HepG2 (cell line): Measurements from ENCODE around the gene ATG7. TPM values are rescaled to one million over a fixed set of nuclear protein-coding genes. Genes with fewer than 3 reads are reported as not detected.
"Not testable (repeated sequence)": the region's sequence is repeated elsewhere in the genome, so short reads cannot be mapped to it uniquely, and the experiment has no call there.

Experiments
- ATAC-seq: fragments of 200-7000 bp; cut with Tn5 transposase; 3 replicates; pipeline ENCODE4 v1.9.1; 2020; ENCODE audit warnings: mild to moderate bottlenecking, moderate library complexity
- BruUV-seq: library from RNA; stranded (reverse); fragments of 400-500 nt; replicated peaks from 2 replicates; lab custom pipeline; 2021; lab: Mats Ljungman, UMichigan
- CTCF ChIA-PET: fragments of 300-600 bp; formaldehyde crosslinking; extraction: SDS; loops from one replicate; lab custom pipeline; 2021; ENCODE audit warnings: low total read pairs, inconsistent platforms, low intra/inter-chr PET ratio; lab: Yijun Ruan, JAX
- POLR2A ChIA-PET: fragments of 350-600 bp; sonication (Branson Sonifier 250); formaldehyde crosslinking; loops from one replicate; lab custom pipeline; 2020; ENCODE audit warnings: antibody characterized with exemption, inconsistent platforms; lab: Yijun Ruan, JAX
- DNase-seq: peaks from one replicate; pipeline ENCODE4 v3.0.0-alpha.2; 2015; ENCODE audit warnings: low spot score
- FAIRE-seq: peaks from 3 replicates; lab custom pipeline; 2011; peaks lifted over from hg19 to GRCh38; lab: Jason Lieb, UNC
- H2AFZ ChIP-seq: one replicate; pipeline ENCODE4 v1.6.1; 2011; ENCODE audit warnings: low read length, inconsistent platforms
- H3K27ac ChIP-seq: fragments of 300-600 bp; 3 replicates; pipeline ENCODE4 v1.8.0; 2011; ENCODE audit warnings: mixed run types, mild to moderate bottlenecking, mixed read lengths, low read length, inconsistent platforms; ENCODE audit not compliant: insufficient read depth; ENCODE audit errors: extremely low read length
- H3K27me3 ChIP-seq, 2 experiments: fragments of 200-600 bp in 1 of 2; 2 replicates in 1 of 2; 3 replicates in 1 of 2; pipeline versions ENCODE4 v1.6.0 to v1.8.0; 2011; ENCODE audit warnings: low read length in 2 of 2, mild to moderate bottlenecking in 2 of 2, moderate library complexity in 2 of 2, inconsistent platforms in 1 of 2; ENCODE audit not compliant: insufficient read depth in 2 of 2, control insufficient read depth in 1 of 2
- H3K36me3 ChIP-seq, 2 experiments: fragments of 200-600 bp in 1 of 2; replicated peaks in 1 of 2; 2 replicates in 1 of 2; 3 replicates in 1 of 2; pipeline versions ENCODE4 v1.5.1 to v1.8.0; 2011; ENCODE audit warnings: low read length in 2 of 2, inconsistent platforms in 1 of 2; ENCODE audit not compliant: insufficient read depth in 2 of 2, control insufficient read depth in 1 of 2
- H3K4me1 ChIP-seq: 2 replicates; pipeline ENCODE4 v1.5.1; 2012; ENCODE audit warnings: low read length, inconsistent platforms; ENCODE audit not compliant: insufficient read depth
- H3K4me2 ChIP-seq: 2 replicates; pipeline ENCODE4 v1.6.0; 2011; ENCODE audit warnings: low read depth, low read length, inconsistent platforms
- H3K4me3 ChIP-seq, 3 experiments: fragments of 200-600 bp in 1 of 3; sonication (generic), shearing (Covaris generic) in 1 of 3; replicated peaks in 1 of 3; 2 replicates each; pipeline ENCODE4 v1.5.1; 2011 to 2016; ENCODE audit warnings: low read length in 3 of 3, inconsistent platforms in 2 of 3, low read depth in 2 of 3, mild to moderate bottlenecking in 2 of 3, control low read depth in 1 of 3, mixed read lengths in 1 of 3; ENCODE audit not compliant: insufficient read depth in 1 of 3
- H3K79me2 ChIP-seq: one replicate; pipeline ENCODE4 v1.6.1; 2011; ENCODE audit warnings: low read length, inconsistent platforms; ENCODE audit not compliant: insufficient read depth
- H3K9ac ChIP-seq: 2 replicates; pipeline ENCODE4 v1.6.0; 2011; ENCODE audit warnings: mild to moderate bottlenecking, low read depth, low read length, inconsistent platforms; ENCODE audit not compliant: insufficient read depth
- H3K9me3 ChIP-seq: 2 replicates; pipeline ENCODE4 v1.5.1; 2012; ENCODE audit warnings: mild to moderate bottlenecking, low read length
- H4K20me1 ChIP-seq: 2 replicates; pipeline ENCODE4 v1.6.0; 2011; ENCODE audit warnings: inconsistent platforms, mild to moderate bottlenecking, low read length, moderate library complexity; ENCODE audit not compliant: insufficient read depth
- KLF9 ChIP-seq: IDR thresholded peaks from 2 replicates; pipeline ENCODE4 v1.6.1; 2016; ENCODE audit warnings: low read depth
- NFAT5 ChIP-seq: sonication (generic); formaldehyde crosslinking; IDR thresholded peaks from 2 replicates; pipeline ENCODE4 v1.4.0; 2020; ENCODE audit warnings: missing genetic modification reagents
- THAP7 ChIP-seq: sonication (generic); formaldehyde crosslinking; IDR thresholded peaks from 2 replicates; pipeline ENCODE4 v1.8.1; 2023; ENCODE audit warnings: mild to moderate bottlenecking, missing genetic modification reagents
- ZNF143 ChIP-seq: sonication (generic); formaldehyde crosslinking; IDR thresholded peaks from 2 replicates; pipeline ENCODE4 v1.4.0; 2020; ENCODE audit warnings: missing genetic modification reagents
- ZNF234 ChIP-seq: sonication (generic); formaldehyde crosslinking; conservative IDR thresholded peaks from 2 replicates; pipeline ENCODE4 v1.5.1; 2020; ENCODE audit warnings: mild to moderate bottlenecking, missing genetic modification reagents
- WGBS: methylation state at CpG from one replicate; pipeline ENCODE4 v1.1.6; 2017; ENCODE audit warnings: low lambda C conversion rate; 5-methylcytosine and 5-hydroxymethylcytosine counted together
- in situ Hi-C: cut with HindIII; loops from 2 replicates; pipeline ENCODE4 v1.10.0; 2017; ENCODE audit warnings: low pct_unique_long_range_greater_than_20kb; ENCODE audit not compliant: extremely low pct_ligation_motif_present
- intact Hi-C: fragments of 100-400 bp; cut with micrococcal nuclease; formaldehyde crosslinking; loops from one replicate; pipeline ENCODE4 v1.10.0; 2022; ENCODE audit not compliant: unreplicated experiment
- polyA plus RNA-seq, 8 experiments: library from polyadenylated mRNA; depleted of rRNA in 3 of 8; stranded (reverse) in 7 of 8; unstranded in 1 of 8; fragments of >200 nt; fragmentation: Illumina TruSeq in 4 of 8; extraction: Trizol in 4 of 8; gene quantifications; 2 replicates each; pipeline versions ENCODE4 v1.2.1 to v1.2.3, GENCODE V29; 2011 to 2016; ENCODE audit warnings: low read depth in 4 of 8, missing spikeins in 1 of 8, mixed read lengths in 1 of 8; ENCODE audit not compliant: insufficient read depth in 1 of 8
- total RNA-seq, 5 experiments: library from RNA; depleted of rRNA; stranded (reverse); fragments of >200 nt; fragmentation: Illumina TruSeq; extraction: Trizol; gene quantifications; 2 replicates each; pipeline ENCODE4 v1.2.3, GENCODE V29; 2016; ENCODE audit warnings: low read depth in 1 of 5
- TF ChIP-seq, protein P1 (sequence below): sonication (generic); formaldehyde crosslinking; IDR thresholded peaks from 2 replicates; pipeline ENCODE4 v1.8.1; 2022; ENCODE audit warnings: mild to moderate bottlenecking, missing genetic modification reagents

The ATG7 gene
- total and polyA plus RNA-seq, 2 of the 13 experiments (the other 11 are each of a cell fraction or from before 2014, with no cell fraction given): 7.8 to 22.1 TPM

GRCh38 chr3:11593318-11594034, 321.3 kb downstream of the ATG7 start (continued):
- TF ChIP-seq NFAT5 (CRISPR knock-in tag) (no peak), KLF9 (no peak), THAP7 (CRISPR knock-in tag) (no peak), ZNF143 (CRISPR knock-in tag) (no peak), ZNF234 (no peak)
- TF ChIP-seq, protein P1, sequence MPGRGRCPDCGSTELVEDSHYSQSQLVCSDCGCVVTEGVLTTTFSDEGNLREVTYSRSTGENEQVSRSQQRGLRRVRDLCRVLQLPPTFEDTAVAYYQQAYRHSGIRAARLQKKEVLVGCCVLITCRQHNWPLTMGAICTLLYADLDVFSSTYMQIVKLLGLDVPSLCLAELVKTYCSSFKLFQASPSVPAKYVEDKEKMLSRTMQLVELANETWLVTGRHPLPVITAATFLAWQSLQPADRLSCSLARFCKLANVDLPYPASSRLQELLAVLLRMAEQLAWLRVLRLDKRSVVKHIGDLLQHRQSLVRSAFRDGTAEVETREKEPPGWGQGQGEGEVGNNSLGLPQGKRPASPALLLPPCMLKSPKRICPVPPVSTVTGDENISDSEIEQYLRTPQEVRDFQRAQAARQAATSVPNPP: no peak

DNA sequence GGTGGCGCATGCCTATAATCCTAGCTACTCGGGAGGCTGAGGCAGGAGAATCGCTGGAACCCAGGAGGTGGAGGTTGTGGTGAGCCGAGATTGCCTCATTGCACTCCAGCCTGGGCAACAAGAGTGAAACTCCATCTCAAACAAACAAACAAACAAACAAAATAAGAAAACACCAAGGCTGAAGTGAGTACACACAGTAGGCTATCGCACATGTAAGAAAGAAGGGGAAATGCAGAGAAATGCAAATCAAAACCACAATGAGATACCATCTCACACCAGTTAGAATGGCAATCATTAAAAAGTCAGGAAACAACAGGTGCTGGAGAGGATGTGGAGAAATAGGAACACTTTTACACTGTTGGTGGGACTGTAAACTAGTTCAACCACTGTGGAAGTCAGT, 322.8 kb downstream of the ATG7 start:
- intact Hi-C loops, BruUV-seq, in situ Hi-C loops, H3K4me3 ChIP-seq, H3K9ac ChIP-seq, H3K9me3 ChIP-seq, H3K27ac ChIP-seq, H2AFZ ChIP-seq, POLR2A ChIA-PET, ATAC-seq, H3K27me3 ChIP-seq, H3K4me2 ChIP-seq, FAIRE-seq, DNase-seq, CTCF ChIA-PET: not testable (repeated sequence)
- Histone ChIP-seq H3K36me3 (peaks cover 5 to 31% of the 10 kb centered on the region in 2 experiments), H3K4me1 (peaks cover 51% of the 10 kb centered on the region), H3K79me2 (peaks cover 81% of the 10 kb centered on the region), H4K20me1 (peaks cover 25% of the 10 kb centered on the region)
- WGBS: over 99% methylated on average over 5 of the region's 5 CpGs
